ENCODE results near the gene FEM1B. TPM values are rescaled to one million over a fixed set of nuclear protein-coding genes. Genes with fewer than 3 reads are reported as not detected.

The FEM1B gene
- total RNA-seq, 1 donor from 2014 or later, result 29.5 TPM

- no peak for DNase-seq (ENCODE audit: extremely low read depth, low read depth, low spot score)
Measured at GRCh38 chr15:68344600-68344999, 67.1 kb downstream of the FEM1B start.

Other genes starting within 250 kb of the FEM1B start
- 10.6 and 24.5 TPM in 2 replicates for gene PIAS1, start 223.4 kb upstream of the FEM1B start, total RNA-seq
- gene CALML4, start 72.4 kb upstream of the FEM1B start, total RNA-seq, result 6.3 and 7.2 TPM in 2 replicates
- gene CLN6, start 48.0 kb upstream of the FEM1B start, total RNA-seq, result 20.2 and 26.3 TPM in 2 replicates
- 50.8 and 54.2 TPM in 2 replicates for gene ITGA11, start 154.4 kb downstream of the FEM1B start, total RNA-seq

Measured in glomerular endothelial cell (primary cell).